AG08396 (cell line): ENCODE data around the gene ZNF496.
"Not testable (repeated sequence)": the region's sequence is repeated elsewhere in the genome, so short reads cannot be mapped to it uniquely, and the experiment has no call there.

Experiments
- DNase-seq: peaks from one replicate; pipeline ENCODE4 v3.0.0; 2012; ENCODE audit warnings: low spot score, mixed read lengths

The ZNF496 gene

DNA sequence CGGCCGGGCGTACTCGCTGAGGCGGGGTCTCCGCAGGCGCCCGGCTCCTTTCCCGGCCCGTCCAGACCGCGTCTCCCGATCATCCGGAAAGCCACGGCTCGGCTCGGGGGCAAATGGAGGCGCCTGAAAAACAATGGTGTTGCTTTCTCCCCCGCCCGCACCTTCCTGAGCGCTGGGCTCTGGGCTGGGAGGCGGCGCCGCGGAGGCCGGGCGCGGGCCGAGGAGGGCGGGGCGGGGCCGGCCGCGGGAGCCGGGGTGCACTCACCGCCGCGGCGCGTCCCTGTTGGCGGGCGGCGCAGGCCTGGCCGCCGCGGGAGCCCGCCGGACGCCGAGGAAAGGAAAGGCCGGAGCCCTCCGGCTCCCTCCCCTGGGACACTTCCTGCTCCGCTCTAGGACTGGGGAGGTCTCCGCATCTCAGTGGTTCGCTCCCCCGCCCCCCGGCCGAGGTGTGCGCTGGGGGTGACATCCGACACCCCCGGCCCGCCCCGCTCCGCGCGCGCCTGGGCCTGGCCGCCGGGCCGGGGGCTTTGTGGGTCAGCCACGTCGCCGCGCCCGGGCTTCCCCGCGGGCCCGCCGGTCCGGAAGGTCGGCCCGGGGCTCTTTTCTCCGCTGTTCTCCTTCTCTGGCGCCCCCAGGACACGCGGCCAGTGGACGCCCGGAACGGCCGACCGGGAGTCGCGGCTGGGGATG is at the start of gene ZNF496:
TSS of gene ZNF496 (minus strand) at position 343 of the 690 bp plus-strand sequence. CDS start 2,289 bp downstream, outside the sequence.
- DNase-seq = peak; percentile 94

DNA sequence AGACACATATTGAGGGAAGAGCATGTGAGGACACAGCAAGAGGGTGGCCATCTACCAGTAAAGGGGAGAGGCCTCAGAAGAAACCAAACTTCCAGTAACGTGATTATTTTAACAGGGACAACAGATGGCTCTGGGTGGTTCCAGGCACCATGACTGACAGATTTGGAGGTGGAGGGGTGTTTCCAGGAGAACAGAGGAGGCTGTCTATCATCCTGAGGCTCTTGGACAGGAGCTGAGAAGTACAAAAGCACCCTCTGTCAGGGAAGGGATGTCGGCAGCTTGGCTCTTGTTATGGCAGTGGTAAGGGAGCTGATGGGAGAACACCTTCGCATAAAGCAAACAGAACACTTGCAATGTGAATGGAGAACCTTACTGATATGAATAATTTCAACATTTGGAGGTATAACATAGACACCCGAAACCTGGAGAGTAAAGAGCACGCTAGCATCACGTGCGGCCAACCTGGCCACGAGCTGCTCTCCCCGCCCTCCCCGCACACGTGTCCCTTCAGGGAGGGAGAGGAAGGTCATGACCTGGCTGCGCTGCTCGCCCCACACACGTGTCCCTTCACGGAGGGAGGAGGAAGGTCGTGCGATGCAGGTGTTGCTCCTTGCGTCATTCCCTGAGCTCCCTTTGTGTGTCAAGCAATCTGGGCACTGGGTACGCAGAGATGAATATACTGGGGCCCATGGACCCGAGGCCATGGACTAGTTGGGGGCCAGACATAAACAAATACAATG is 46.8 kb upstream of the ZNF496 start:
- no peak for DNase-seq

DNA sequence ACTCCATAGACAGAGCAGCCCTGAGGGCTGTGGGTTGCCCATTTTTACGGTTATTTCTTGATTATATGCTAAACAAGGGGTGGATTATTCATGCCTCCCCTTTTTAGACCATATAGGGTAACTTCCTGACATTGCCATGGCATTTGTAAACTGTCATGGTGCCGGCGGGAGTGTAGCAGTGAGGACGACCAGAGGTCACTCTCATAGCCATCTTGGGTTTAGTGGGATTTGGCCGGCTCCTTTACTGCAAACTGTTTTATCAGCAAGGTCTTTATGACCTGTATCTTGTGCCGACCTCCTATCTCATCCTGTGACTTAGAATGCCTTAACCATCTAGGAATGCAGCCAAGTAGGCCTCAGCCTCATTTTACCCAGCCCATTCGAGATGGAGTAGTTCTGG is 46.0 kb upstream of the ZNF496 start:
- not testable (repeated sequence) for DNase-seq

DNA sequence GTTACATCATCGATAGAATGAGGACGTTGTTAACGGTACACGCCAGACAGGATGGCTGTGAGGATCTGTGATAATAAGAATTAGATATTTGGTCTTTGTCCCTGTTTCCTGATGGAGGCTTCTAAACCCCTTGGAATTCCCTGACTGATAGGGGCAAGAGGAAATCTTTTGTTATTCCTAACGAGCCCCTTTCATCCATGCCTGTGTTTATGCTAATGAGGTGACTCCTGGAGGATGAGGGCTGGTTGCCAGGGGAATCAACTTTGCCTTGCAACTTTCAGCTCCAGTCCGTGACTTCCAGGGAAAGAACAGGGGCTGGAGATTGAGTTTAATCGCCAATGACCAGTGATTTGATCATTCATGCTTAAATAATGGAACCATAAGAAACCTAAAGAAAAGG is 45.0 kb upstream of the ZNF496 start:
- no peak for DNase-seq

DNA sequence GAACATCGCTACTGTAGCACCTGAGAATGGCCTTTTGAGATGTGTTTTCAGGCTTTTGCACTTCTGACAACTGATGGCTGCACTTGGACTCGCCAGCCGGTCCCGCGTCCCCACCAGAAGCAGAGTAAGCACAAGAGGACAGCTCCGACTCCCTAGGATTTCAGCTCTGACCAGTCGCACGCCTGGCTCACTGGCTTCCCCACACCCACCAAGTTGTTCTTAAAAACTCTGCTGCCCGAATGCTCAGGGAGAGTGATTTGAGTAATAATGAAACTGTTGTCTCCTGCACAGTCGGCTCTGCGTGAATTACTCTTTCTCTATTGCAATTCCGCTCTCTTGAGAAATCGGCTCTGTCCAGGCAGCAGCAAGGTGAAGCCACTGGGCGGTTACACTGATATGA is 44.1 kb upstream of the ZNF496 start:
- no peak for DNase-seq

DNA sequence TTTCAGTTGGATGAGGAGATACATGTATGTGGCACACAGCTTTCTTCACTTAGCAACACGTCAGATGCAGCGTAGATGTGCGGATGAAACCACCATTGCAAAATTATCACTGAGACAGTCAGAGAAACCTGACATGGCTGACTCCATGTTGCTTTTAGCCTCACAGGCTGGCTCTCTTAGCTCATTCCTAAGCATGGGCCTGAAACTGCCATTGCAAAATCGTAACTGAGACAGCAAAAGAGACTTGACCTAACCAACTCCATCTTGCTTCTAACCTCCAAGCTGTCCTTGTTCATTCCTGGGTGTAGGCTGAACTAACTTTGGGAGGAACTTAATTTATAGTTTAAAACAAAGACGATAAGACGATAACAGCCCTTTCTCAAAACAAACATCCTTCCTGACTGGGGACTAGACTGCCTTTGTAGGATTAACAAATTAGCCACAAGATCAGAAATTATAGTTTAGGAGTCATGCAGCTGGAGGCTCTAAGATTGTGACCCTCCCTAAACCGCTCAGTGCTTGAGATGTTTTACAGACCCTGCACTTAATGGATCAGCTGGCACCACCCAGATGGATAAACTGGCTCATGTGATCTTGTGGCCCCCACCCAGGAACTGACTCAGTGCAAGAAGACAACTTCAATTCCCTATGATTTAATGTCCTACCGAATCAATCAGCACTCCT is 43.1 kb upstream of the ZNF496 start:
- DNase-seq = not testable (repeated sequence)

DNA sequence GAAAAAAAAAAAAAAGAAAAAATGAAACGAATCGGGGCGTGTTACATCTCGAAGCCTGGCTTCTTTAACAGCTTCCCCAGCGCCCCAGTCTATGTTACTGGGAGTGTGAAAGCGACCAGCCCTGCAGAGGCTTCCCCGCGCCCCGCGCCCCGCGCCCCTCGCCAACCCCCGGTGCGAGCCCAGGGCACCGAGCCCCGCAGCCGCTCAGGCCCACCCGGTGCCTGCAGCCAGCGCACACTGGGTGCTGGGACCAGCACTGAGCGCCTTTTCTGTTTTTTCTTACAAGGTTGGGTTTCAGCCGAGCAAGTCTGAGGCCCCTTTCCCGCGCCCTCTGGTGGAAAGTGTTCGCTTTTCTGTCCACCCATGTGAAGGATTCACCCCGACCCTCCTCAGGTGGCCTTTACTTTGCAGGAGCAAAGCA is 42.1 kb upstream of the ZNF496 start:
- peak; percentile 61 for DNase-seq

DNA sequence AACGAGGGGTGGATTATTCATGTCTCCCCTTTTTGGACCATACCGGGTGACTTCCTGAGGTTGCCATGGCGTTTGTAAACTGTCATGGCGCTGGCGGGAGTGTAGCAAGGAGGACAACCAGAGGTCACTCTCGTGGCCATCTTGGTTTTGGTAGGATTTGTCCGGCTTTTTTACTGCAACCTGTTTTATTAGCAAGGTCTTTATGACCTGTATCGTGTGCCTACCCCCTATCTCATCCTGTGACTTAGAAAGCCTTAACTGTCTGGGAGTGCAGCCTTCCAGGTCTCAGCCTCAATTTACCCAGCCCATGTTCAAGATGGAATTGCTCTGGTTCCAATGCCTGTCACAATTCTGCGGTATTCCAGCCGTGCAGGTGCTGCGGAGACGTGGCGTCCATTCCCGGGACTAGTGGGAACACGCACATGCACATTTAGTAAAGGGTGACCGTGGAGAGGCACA is 40.2 kb upstream of the ZNF496 start:
- DNase-seq = no peak

DNA sequence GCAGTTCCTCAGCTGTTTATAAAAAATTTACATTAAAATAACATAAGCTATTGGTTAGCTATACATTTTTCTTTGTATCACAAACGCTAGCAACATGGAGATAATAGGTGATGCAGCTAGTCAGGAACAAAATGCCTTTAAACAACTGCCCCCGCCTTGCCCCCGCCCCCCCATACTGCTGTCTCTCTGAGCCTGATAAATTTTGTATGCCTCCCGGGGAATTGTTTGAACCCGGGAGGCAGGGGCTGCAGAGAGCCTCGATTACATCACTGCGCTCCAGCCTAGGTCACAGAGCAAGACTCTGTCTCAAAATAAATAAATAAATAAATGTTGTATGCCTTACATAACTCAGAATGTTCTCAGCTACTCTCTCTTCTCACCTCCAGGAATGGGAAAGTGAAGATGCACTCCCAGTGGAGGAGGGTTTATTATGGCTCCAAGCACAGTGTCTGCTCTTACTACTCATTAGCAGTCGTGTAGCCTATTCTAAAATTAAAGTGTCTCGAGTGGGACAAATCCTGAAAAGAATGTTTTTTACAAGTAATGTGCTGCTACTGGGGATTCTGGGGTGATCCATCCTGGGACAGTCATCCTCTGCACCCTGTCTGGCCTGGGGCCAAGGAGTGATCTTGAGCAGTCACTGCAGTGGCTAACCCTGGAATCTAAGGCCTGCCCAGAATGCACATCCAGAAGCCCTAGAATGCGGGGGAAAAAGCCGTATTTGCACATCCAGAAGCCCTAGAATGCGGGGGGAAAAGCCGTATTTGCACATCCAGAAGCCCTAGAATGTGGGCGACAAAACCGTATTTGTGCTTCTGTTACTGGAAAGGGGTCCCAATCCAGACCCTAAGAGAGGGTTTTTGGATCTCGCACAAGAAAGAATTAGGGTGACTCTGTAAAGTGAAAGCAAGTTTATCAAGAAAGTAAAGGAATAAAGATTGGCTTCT is 39.4 kb upstream of the ZNF496 start:
- no peak for DNase-seq

DNA sequence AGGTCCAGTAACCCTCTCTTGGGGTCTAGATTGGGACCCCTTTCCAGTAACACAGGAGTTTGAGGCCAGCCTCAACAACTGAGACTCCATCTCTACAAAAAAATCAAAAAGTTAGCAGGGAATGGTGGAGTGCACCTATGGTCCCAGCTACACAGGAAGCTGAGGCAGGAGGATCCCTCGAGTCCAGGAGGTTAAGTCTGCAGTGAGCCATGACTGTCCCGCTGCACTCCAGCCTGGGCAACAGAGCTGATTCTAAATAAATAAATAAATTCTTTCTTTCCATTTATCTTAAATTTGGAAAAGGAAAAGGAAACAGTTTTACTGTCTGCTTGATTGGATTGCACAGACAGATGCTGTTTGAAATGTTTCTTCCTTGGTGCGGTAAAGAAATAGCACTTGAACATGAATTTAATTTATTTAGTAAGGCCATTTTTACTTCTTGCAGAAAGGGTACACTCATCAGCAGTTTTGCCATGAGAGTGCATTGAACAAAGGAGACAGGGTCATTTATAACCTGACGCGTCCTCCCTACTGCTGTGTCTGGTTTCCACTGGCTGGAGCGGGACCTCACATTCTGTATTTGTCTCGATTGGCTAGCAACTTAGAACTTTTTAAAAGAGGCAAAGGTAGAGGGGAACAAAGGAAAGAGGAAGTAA is 37.0 kb upstream of the ZNF496 start:
- DNase-seq = no peak

DNA sequence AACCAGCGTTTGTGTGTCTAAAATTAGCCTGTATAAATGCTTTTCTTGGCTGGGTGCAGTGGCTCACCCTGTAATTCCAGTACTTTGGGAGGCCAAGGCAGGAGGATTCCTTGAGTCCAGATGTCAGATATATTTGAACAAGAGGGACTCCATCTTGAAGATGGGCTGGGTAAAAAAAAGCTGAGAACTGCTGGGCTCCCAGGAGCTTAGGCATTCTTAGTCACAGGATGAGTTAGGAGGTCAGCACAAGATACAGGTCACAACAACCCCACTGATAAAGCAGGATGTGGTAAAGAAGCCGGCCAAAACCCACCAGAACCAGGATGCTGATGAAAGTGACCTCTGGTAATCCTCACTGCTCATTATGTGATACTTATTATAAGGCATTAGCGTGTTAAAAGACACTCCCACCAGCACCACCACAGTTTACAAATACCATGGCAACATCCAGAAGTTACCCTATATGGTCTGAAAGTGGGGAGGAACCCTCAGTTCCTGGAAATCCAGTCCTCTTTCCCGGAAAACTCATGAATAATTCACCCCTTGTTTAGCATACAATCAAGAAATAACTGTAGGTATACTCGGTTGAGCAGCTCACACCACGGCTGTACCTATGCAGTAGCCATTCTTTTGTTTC is 36.2 kb upstream of the ZNF496 start:
- DNase-seq = no peak

DNA sequence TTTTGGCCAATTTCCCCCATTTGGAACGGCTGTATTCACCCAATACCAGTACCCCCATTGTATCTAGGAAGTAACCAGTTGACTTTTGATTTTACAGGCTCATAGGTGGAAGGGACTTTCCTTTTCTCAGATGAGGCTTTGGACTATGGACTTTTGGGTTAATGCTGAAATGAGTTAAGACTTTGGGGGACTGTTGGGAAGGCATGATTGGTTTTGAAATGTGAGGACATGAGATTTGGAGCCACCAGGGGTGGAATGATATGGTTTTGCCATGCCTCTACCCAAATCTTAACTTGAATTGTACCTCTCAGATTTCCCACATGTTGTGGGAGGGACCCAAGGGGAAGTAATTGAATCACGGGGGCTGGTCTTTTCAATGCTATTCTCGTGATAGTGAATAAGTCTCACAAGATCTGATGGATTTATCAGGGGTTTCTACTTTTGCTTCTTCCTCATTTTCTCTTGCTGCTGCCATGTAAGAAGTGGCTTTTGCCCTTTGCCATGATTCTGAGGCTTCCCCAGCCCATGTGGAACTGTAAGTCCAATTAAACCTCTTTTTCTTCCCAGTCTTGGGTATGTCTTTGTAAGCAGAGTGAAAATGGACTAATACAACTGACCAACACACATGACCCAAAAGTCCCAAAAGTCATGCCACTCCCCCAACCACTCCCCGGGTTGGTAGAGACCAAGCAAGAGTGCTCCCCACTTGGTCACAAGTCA is 35.4 kb upstream of the ZNF496 start:
- DNase-seq = no peak

DNA sequence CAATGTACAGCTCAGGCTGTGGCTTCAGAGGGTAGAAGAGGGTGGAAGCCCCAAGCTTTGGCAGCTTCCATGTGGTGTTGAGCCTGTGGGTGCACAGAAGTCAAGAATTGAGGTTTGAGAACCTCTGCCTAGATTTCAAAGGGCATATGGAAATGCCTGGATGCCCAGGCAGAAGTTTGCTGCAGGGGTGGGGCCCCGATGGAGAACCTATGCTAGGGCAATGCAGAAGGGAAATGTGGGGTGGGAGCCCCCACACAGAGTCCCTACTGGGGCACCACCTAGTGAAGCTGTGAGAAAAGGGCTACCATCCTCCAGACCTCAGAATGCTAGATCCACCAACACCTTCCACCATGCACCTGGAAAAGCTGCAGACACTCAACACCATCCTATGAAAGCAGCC is 34.7 kb upstream of the ZNF496 start:
- not testable (repeated sequence) for DNase-seq

DNA sequence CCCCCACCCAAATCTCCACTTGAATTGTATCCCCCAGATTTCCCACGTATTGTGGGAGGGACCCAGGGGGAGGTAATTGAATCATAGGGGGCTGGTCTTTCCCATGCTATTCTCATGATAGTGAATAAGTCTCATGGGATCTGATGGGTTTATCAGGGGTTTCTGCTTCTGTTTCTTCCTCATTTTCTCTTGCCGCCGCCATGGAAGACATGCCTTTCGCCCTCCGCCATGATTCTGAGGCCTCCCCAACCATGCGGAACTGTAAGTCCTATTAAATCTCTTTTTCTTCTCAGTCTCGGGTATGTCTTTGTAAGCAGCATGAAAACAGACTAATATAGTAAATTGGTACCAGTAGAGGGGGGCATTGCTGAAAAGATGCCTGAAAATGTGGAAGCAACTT is 33.4 kb upstream of the ZNF496 start:
- no peak for DNase-seq

DNA sequence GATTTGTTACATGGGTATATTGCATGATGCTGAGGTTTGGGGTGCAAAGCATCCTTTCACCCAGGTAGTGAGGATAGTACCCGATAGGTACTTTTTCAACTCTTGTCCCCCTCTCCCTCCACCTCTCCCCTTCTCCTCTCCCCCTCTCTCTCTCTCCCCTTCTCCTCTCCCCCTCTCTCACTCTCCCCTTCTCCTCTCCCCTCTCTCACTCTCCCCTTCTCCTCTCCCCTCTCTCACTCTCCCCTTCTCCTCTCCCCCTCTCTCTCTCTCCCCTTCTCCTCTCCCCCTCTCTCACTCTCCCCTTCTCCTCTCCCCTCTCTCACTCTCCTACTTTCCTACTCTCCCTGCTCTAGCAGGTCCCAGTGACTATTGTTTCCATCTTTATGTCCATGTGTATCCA is 31.3 kb upstream of the ZNF496 start:
- DNase-seq = not testable (repeated sequence)

DNA sequence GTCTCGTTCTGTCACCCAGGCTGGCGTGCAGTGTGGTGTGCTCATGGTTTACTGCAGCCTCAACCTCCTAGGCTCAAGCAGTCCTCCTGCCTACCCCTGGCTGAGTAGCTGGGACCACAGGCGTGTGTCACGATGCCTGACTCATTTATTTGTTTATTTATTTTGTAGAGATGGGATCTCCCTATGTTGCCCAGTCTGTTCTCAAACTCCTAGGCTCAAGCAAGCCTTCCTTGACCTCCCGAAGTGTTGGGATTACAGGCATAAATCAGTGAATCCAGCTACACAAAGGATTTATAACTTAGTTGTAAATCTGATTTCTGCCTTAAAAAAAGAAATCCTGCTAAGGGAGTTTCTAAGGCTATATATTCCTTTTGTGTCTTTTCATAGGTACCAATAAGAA is 30.5 kb upstream of the ZNF496 start:
- no peak for DNase-seq

DNA sequence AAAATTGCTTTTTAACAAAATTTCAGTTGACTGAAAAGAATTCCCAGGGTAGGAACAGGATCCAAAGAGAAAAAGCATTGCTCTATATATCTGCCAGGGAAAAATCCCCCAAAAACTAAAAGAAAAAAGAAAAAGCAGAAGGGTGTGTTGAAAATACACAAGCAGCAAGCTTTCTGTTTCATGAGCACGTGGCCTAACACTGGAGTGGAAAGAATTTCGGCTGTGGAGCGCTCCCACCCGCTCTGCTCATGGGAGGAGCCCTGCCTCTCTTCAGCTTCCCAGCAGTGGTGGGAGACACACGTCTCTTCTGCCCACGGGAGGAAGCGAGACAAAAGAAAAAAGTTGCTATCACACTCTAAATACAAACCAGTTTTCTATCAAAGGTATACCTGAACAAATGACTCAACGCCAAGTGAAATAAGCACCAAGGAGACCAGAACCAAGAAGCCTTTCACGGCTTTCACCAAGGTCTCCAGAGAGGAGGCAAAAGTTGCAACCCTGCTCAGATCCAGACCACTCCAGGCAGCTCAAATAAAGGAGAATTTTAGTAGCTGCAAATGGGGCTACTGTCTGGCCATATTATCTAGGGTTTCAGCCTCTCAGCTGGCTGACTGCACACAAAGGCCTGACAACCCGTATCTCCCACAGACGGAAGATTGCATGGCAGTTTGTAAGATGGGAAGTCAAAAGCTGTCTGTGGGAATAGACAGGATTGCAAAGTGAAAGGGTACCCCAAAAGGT is 29.5 kb upstream of the ZNF496 start:
- DNase-seq = peak; percentile 68

DNA sequence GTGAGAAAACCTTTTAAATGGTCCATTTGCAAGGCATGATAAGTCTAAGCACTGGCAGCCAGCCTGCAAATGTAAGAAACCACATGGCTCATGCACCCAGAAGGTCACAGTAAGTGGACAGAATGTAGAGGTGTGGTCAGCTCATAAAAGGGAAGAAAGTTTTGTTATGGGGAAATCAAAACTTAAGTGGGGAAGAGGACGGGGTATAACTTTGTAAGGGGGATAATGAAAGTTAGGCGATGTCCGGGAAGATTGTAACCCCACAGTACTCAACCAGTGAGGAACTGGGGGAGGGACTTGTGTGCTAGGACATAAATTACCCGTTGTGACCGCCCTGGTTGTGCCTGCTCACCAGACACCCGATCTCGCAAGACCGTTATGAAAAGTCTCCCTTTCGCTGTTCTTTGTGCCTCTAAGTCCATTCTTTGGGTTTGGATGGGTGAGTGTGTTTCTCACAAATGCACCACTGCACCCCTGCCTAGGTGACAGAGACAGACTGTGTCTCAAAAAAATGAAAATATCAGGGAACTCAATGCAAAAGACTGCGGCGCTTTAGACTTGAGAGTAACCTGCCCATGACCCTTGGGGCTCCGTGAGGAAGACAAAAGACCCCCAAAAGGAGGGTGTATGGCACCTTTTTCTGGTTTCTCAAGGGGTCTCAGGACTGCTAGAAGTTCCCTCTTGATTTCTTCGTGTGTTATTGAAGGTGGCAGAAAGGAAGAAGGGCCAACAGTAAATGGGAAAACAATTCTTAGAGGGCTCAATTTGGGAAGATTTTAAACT is 28.6 kb upstream of the ZNF496 start:
- DNase-seq = no peak

DNA sequence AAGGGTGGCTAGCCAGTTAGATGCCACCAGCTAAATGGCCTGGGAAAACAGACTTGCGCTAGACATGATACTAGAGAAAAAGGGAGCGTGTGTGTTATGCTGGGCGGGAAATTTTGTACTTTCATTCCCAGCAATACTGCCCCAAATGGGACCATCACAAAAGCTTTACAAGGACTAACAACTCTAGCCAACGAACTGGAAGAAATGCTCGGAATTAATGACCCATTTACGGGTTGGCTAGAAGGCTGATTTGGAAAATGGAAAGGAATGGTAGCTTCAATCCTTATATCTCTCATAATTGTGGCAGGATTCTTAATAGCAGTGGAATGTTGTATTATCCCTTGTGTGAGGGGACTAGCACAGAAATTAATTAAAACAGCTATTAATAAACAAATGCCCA is 27.9 kb upstream of the ZNF496 start:
- DNase-seq = no peak
